Hepatocyte (in vitro differentiated cells): ENCODE measurements around the gene UQCC2.

Experiments
- CTCF ChIP-seq: fragments of 200-600 bp; sonication (generic); IDR thresholded peaks from 2 replicates; pipeline ENCODE4 v1.5.1; 2016; ENCODE audit warnings: antibody characterized with exemption, mild to moderate bottlenecking; ENCODE audit not compliant: poor library complexity
- EZH2 ChIP-seq: fragments of 200-600 bp; sonication (generic); IDR thresholded peaks from 2 replicates; pipeline ENCODE4 v1.6.1; 2016; ENCODE audit warnings: antibody characterized with exemption, mild to moderate bottlenecking, borderline replicate concordance
- EZH2phosphoT487 ChIP-seq: fragments of 200-600 bp; sonication (generic); IDR thresholded peaks from one replicate; pipeline ENCODE4 v1.6.1; 2018; ENCODE audit warnings: antibody characterized with exemption, mild to moderate bottlenecking, low read depth, moderate library complexity; ENCODE audit not compliant: unreplicated experiment, severe bottlenecking

GRCh38 chr6:33744895-33745546, 33.5 kb upstream of the UQCC2 start:
- no peak for TF ChIP-seq CTCF
- no peak for TF ChIP-seq EZH2
- TF ChIP-seq EZH2phosphoT487 = no peak
